ENCODE data around the gene GNA15.
"Not testable (repeated sequence)": the region's sequence is repeated elsewhere in the genome, so short reads cannot be mapped to it uniquely, and the experiment has no call there.

Gene GNA15

GRCh38 chr19:3193256-3194105, 57.6 kb downstream of the GNA15 start:
- no peaks in the 10 kb centered on the region for H3K9me3 ChIP-seq (replicated peaks; ENCODE audit: low read length)
- no peak overlapping the region for H3K9ac ChIP-seq (ENCODE audit: low read depth, low read length)
- H3K36me3 ChIP-seq (ENCODE audit: insufficient read depth, low read length) = peaks cover 21% of the 10 kb centered on the region
- H3K27me3 ChIP-seq (ENCODE audit: control insufficient read depth, insufficient read depth, low read length) = no peaks in the 10 kb centered on the region
- H3K4me3 ChIP-seq (ENCODE audit: low read length) = no peak overlapping the region
- no peak overlapping the region for H3K4me2 ChIP-seq (ENCODE audit: low read length)
- no peaks in the 10 kb centered on the region for H3K4me1 ChIP-seq (ENCODE audit: control insufficient read depth, insufficient read depth, low read length)

DNA sequence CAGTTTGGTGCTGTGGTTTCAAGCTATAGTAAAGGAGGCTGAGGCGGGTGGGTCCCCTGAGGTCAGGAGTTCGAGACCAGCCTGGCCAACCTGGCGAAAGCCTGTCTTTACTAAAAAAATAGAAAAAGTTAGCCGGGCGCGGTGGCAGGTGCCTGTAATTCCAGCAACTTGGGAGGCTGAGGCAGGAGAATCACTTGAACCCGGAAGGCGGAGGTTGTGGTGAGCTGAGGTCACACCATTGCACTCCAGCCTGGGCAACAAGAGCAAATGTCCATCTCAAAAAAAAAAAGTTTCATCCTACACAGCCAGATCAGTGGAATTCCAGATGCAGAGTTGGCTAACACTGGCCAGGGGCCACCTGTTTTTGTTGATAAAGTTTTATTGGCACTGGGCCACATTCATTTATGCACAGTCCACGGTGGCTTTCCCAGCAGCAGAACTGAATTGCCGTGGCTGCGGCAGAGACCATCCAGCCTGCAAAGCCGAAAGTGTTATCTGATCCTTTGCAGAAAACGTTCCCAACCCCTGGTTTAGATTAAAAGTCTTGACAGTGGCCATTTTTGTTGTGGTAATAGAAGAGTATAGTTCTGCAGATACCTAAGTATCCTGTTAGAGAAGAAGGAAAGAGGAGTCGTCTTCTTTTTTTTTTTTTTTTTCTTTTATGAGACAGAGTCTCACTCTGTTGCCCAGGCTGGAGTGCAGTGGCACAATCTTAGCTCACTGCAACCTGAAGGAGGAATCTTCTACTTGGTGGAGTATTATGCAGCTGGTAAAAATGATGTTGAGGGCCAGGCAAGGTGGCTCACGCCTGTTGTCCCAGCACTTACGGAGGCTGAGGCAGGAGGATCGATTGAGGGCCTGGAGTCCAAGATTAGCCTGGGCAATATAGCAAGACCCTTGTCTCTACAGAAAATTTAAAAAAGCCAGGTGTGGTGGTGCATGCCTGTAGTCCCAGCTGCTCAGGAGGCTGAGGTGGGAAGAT, 58.6 kb downstream of the GNA15 start:
- H3K27me3 ChIP-seq (ENCODE audit: control insufficient read depth, insufficient read depth, low read length) = no peaks in the 10 kb centered on the region
- H3K36me3 ChIP-seq (ENCODE audit: insufficient read depth, low read length) = peaks cover 19% of the 10 kb centered on the region
- no peak overlapping the region for H3K4me3 ChIP-seq (ENCODE audit: low read length)
- no peaks in the 10 kb centered on the region for H3K4me1 ChIP-seq (ENCODE audit: control insufficient read depth, insufficient read depth, low read length)
- H3K9me3 ChIP-seq (replicated peaks; ENCODE audit: low read length) = no peaks in the 10 kb centered on the region
- no peak overlapping the region for H3K9ac ChIP-seq (ENCODE audit: low read depth, low read length)
- no peak overlapping the region for H3K4me2 ChIP-seq (ENCODE audit: low read length)

DNA sequence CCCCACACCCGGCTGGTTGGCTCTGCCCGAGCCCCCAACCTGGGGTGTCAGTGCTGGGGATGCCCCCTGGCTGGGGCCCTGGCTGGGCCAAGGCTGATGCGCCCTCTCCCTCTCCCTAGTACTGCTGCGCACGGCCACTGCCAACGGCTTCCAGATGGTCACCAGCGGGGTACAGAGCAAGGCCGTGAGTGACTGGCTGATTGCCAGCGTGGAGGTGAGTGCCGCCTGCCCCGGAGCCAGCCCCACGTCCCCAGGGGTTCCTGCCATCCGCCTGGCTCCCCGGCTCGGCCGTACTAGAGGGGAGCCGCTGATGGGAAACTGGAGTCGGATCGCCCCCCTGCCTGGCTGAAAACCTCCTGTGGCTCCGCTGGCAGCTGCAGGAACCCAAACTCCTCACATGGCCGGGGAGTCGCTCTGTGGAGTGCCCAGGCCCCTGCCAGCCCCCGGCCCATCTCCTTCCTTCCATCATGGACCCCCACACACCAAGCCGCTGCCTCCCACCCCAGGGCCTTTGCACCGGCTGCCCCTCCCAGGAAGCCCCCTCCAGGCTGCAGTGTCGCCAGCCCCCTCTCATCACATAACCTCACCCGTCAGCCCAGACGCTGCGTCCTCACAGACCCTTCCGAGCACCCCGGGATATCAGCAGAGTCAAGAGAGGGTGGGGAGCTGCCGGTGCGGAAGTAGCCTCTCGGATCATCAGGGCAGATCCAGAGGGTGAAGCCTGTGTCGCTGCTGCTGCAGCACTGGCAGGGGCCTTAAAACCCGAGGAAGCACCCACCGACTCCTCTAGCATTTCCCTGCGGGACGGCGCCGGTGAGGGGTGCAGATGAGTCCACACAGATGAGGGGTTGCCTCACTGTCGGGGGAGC, 60.5 kb downstream of the GNA15 start:
- no peaks in the 10 kb centered on the region for H3K9me3 ChIP-seq (replicated peaks; ENCODE audit: low read length)
- H3K36me3 ChIP-seq (ENCODE audit: insufficient read depth, low read length) = peaks cover 16% of the 10 kb centered on the region
- H3K4me2 ChIP-seq (ENCODE audit: low read length) = no peak overlapping the region
- no peaks in the 10 kb centered on the region for H3K27me3 ChIP-seq (ENCODE audit: control insufficient read depth, insufficient read depth, low read length)
- no peak overlapping the region for H3K9ac ChIP-seq (ENCODE audit: low read depth, low read length)
- H3K4me1 ChIP-seq (ENCODE audit: control insufficient read depth, insufficient read depth, low read length) = no peaks in the 10 kb centered on the region
- no peak overlapping the region for H3K4me3 ChIP-seq (ENCODE audit: low read length)

GRCh38 chr19:3196933-3197205, 61.0 kb downstream of the GNA15 start:
- H3K36me3 ChIP-seq (ENCODE audit: insufficient read depth, low read length) = peaks cover 16% of the 10 kb centered on the region
- H3K4me2 ChIP-seq (ENCODE audit: low read length) = no peak overlapping the region
- no peaks in the 10 kb centered on the region for H3K9me3 ChIP-seq (replicated peaks; ENCODE audit: low read length)
- H3K4me1 ChIP-seq (ENCODE audit: control insufficient read depth, insufficient read depth, low read length) = no peaks in the 10 kb centered on the region
- no peak overlapping the region for H3K9ac ChIP-seq (ENCODE audit: low read depth, low read length)
- H3K27me3 ChIP-seq (ENCODE audit: control insufficient read depth, insufficient read depth, low read length) = no peaks in the 10 kb centered on the region
- no peak overlapping the region for H3K4me3 ChIP-seq (ENCODE audit: low read length)

DNA sequence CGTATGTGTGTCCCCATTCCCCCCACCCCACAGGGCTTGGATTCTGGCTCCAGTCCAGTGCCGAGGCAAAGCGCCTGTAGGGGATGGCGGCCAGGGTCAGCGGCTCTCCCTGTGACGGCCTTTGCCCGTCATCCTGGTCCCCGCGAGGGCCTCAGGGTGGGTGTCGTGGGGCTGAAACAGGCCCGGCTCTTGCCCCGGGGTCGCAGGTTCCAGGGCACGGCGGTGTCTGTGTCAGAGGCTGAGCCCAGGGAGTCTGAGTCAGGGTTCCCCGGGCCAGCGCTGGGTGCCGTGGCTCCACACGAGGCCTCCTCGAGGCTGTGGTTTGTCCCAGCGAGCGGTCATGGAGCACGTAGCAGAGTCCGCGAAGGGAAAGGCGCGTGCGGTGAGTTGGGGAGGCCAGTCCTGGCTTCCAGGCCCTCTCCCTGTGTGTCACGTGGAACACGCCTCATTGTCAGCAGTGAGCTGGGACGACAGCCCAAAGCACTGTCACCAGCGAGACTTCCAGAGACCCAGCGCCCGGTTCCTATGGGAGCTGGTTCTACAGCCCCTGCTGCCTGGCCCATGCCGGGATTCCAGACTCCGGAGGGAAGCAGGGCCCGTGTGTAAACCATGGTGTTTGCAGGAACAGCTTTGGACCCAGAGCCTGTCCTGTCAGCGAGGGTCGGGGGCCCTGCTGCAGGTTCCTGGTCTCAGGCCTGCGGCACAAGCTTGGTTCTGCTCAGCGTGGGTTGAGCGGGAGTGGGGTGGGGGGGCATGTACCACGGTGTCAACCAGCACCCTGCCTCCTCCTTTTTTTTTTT, 63.3 kb downstream of the GNA15 start:
- Histone ChIP-seq H3K36me3 (ENCODE audit: insufficient read depth, low read length) (peaks cover 12% of the 10 kb centered on the region), H3K9ac (ENCODE audit: low read depth, low read length) (no peak overlapping the region), H3K4me3 (ENCODE audit: low read length) (no peak overlapping the region), H3K4me2 (ENCODE audit: low read length) (no peak overlapping the region), H3K4me1 (ENCODE audit: control insufficient read depth, insufficient read depth, low read length) (no peaks in the 10 kb centered on the region), H3K27me3 (ENCODE audit: control insufficient read depth, insufficient read depth, low read length) (no peaks in the 10 kb centered on the region), H3K9me3 (replicated peaks; ENCODE audit: low read length) (no peaks in the 10 kb centered on the region)

GRCh38 chr19:3201072-3201700, 65.4 kb downstream of the GNA15 start:
- no peaks in the 10 kb centered on the region for H3K27me3 ChIP-seq (ENCODE audit: control insufficient read depth, insufficient read depth, low read length)
- H3K36me3 ChIP-seq (ENCODE audit: insufficient read depth, low read length) = peaks cover 16% of the 10 kb centered on the region
- no peak overlapping the region for H3K4me3 ChIP-seq (ENCODE audit: low read length)
- H3K9me3 ChIP-seq (replicated peaks; ENCODE audit: low read length) = no peaks in the 10 kb centered on the region
- no peak overlapping the region for H3K4me2 ChIP-seq (ENCODE audit: low read length)
- no peak overlapping the region for H3K9ac ChIP-seq (ENCODE audit: low read depth, low read length)
- no peaks in the 10 kb centered on the region for H3K4me1 ChIP-seq (ENCODE audit: control insufficient read depth, insufficient read depth, low read length)

GRCh38 chr19:3201911-3202310, 66.1 kb downstream of the GNA15 start:
- Histone ChIP-seq H3K36me3 (ENCODE audit: insufficient read depth, low read length) (peaks cover 20% of the 10 kb centered on the region), H3K4me1 (ENCODE audit: control insufficient read depth, insufficient read depth, low read length) (no peaks in the 10 kb centered on the region), H3K9ac (ENCODE audit: low read depth, low read length) (no peak overlapping the region), H3K27me3 (ENCODE audit: control insufficient read depth, insufficient read depth, low read length) (no peaks in the 10 kb centered on the region), H3K4me3 (ENCODE audit: low read length) (no peak overlapping the region), H3K9me3 (replicated peaks; ENCODE audit: low read length) (no peaks in the 10 kb centered on the region), H3K4me2 (ENCODE audit: low read length) (no peak overlapping the region)

DNA sequence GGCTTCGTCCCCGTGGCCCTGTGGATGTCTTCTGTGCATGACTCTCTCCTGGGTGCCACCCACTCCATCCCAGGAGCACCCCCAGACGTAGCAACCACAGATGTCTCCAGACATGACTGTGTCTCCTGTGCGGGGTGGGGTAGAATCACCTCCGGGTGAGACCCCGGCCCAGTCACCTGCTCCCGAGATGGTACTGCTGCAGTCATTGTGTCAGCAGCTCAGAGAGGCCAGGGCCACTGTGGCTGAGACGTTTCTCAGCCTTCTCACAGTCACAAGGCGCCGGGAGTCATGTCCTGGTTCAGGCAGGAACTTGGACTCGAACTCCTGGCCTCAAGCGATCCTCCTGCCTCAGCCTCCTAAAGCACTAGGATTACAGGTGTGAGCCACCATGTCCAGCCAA, 66.5 kb downstream of the GNA15 start:
- Histone ChIP-seq H3K4me2 (ENCODE audit: low read length) (no peak overlapping the region), H3K27me3 (ENCODE audit: control insufficient read depth, insufficient read depth, low read length) (no peaks in the 10 kb centered on the region), H3K9me3 (replicated peaks; ENCODE audit: low read length) (no peaks in the 10 kb centered on the region), H3K36me3 (ENCODE audit: insufficient read depth, low read length) (peaks cover 24% of the 10 kb centered on the region), H3K4me1 (ENCODE audit: control insufficient read depth, insufficient read depth, low read length) (no peaks in the 10 kb centered on the region), H3K9ac (ENCODE audit: low read depth, low read length) (no peak overlapping the region), H3K4me3 (ENCODE audit: low read length) (no peak overlapping the region)

GRCh38 chr19:3202895-3203294, 67.1 kb downstream of the GNA15 start:
- H3K27me3 ChIP-seq (ENCODE audit: control insufficient read depth, insufficient read depth, low read length); H3K9me3 ChIP-seq (replicated peaks; ENCODE audit: low read length); H3K4me2 ChIP-seq (ENCODE audit: low read length); H3K4me1 ChIP-seq (ENCODE audit: control insufficient read depth, insufficient read depth, low read length); H3K9ac ChIP-seq (ENCODE audit: low read depth, low read length); H3K4me3 ChIP-seq (ENCODE audit: low read length): not testable (repeated sequence)
- peaks cover 30% of the 10 kb centered on the region for H3K36me3 ChIP-seq (ENCODE audit: insufficient read depth, low read length)

GRCh38 chr19:3203805-3204645, 68.2 kb downstream of the GNA15 start:
- peaks cover 39% of the 10 kb centered on the region for H3K36me3 ChIP-seq (ENCODE audit: insufficient read depth, low read length)
- no peaks in the 10 kb centered on the region for H3K9me3 ChIP-seq (replicated peaks; ENCODE audit: low read length)
- no peak overlapping the region for H3K4me2 ChIP-seq (ENCODE audit: low read length)
- H3K4me1 ChIP-seq (ENCODE audit: control insufficient read depth, insufficient read depth, low read length) = no peaks in the 10 kb centered on the region
- H3K9ac ChIP-seq (ENCODE audit: low read depth, low read length) = no peak overlapping the region
- H3K4me3 ChIP-seq (ENCODE audit: low read length) = no peak overlapping the region
- H3K27me3 ChIP-seq (ENCODE audit: control insufficient read depth, insufficient read depth, low read length) = no peaks in the 10 kb centered on the region
